GM23338 (cell line): ENCODE measurements around the gene PDIA5.

Experiments used
- CREB1 ChIP-seq: fragments of 250-450 bp; sonication (Bioruptor Pico); IDR thresholded peaks from 2 replicates; pipeline ENCODE4 v1.5.0; 2020; ENCODE audit warnings: low read depth, mild to moderate bottlenecking, moderate library complexity
- EZH2 ChIP-seq: fragments of 200-600 bp; sonication (generic); IDR thresholded peaks from one replicate; pipeline ENCODE4 v1.8.0; 2017; ENCODE audit warnings: antibody characterized with exemption, mild to moderate bottlenecking, low read depth; ENCODE audit not compliant: unreplicated experiment
- EZH2phosphoT487 ChIP-seq: fragments of 200-600 bp; sonication (generic); IDR thresholded peaks from one replicate; pipeline ENCODE4 v1.8.1; 2018; ENCODE audit warnings: antibody characterized with exemption; ENCODE audit not compliant: unreplicated experiment
- JUNB ChIP-seq: IDR thresholded peaks from one replicate; pipeline ENCODE4 v1.6.1; 2016; ENCODE audit warnings: antibody characterized with exemption; ENCODE audit not compliant: unreplicated experiment
- POLR2AphosphoS5 ChIP-seq: IDR thresholded peaks from 2 replicates; pipeline ENCODE4 v1.6.1; 2016; ENCODE audit warnings: antibody characterized with exemption, low read depth
- STAT1 ChIP-seq: IDR thresholded peaks from one replicate; pipeline ENCODE4 v1.6.1; 2016; ENCODE audit warnings: antibody characterized with exemption; ENCODE audit not compliant: unreplicated experiment
- ZNF331 ChIP-seq: fragments of 250-450 bp; sonication (Bioruptor Pico); IDR thresholded peaks from 2 replicates; pipeline ENCODE4 v1.5.0; 2020; ENCODE audit warnings: low read depth, mild to moderate bottlenecking, moderate library complexity
- TF ChIP-seq, protein P1 (sequence below), 2 experiments: fragments of 200-600 bp in 1 of 2; sonication (generic) in 1 of 2; conservative IDR thresholded peaks; 2 replicates each; pipeline versions ENCODE4 v1.5.1 to v1.6.1; 2016 to 2017; ENCODE audit warnings: antibody characterized with exemption in 2 of 2, low read depth in 2 of 2, mild to moderate bottlenecking in 2 of 2, moderate library complexity in 1 of 2
- TF ChIP-seq, protein P2 (sequence below): IDR thresholded peaks from 2 replicates; pipeline ENCODE4 v1.6.1; 2016; ENCODE audit warnings: antibody characterized with exemption
- TF ChIP-seq, protein P3 (sequence below): IDR thresholded peaks from one replicate; pipeline ENCODE4 v1.6.1; 2018; ENCODE audit warnings: antibody characterized with exemption; ENCODE audit not compliant: unreplicated experiment
- TF ChIP-seq, protein P4 (sequence below): fragments of 250-450 bp; sonication (Bioruptor Pico); IDR thresholded peaks from 2 replicates; pipeline ENCODE4 v1.5.0; 2020; ENCODE audit warnings: mild to moderate bottlenecking, moderate library complexity

DNA sequence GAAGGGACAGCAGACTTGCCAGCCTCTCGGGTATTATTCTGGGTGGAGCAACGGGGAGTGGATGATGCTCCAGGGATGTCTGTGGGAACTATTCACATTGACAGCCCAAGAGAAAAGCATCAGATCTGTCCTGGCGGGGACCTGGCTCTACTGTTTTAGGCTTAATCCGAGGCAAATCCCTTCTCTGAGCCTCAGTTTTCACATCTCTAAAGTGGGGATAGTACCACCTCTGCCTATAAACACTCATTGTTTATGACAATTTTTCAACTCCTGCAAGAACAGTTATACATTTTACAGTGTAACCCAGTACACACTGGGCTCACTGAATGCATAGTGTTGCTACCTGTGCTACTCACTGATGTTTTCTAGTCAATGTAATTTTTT lies 9.3 kb downstream of the PDIA5 start:
- TF ChIP-seq, protein P1, sequence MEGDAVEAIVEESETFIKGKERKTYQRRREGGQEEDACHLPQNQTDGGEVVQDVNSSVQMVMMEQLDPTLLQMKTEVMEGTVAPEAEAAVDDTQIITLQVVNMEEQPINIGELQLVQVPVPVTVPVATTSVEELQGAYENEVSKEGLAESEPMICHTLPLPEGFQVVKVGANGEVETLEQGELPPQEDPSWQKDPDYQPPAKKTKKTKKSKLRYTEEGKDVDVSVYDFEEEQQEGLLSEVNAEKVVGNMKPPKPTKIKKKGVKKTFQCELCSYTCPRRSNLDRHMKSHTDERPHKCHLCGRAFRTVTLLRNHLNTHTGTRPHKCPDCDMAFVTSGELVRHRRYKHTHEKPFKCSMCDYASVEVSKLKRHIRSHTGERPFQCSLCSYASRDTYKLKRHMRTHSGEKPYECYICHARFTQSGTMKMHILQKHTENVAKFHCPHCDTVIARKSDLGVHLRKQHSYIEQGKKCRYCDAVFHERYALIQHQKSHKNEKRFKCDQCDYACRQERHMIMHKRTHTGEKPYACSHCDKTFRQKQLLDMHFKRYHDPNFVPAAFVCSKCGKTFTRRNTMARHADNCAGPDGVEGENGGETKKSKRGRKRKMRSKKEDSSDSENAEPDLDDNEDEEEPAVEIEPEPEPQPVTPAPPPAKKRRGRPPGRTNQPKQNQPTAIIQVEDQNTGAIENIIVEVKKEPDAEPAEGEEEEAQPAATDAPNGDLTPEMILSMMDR (conservative IDR thresholded peaks at IDR 0.05; ENCODE audit: low read depth in 2 of 2): no peak
- TF ChIP-seq EZH2phosphoT487: no peak
- no peak for TF ChIP-seq JUNB
- TF ChIP-seq EZH2: no peak
- TF ChIP-seq POLR2AphosphoS5: no peak
- TF ChIP-seq, protein P2, sequence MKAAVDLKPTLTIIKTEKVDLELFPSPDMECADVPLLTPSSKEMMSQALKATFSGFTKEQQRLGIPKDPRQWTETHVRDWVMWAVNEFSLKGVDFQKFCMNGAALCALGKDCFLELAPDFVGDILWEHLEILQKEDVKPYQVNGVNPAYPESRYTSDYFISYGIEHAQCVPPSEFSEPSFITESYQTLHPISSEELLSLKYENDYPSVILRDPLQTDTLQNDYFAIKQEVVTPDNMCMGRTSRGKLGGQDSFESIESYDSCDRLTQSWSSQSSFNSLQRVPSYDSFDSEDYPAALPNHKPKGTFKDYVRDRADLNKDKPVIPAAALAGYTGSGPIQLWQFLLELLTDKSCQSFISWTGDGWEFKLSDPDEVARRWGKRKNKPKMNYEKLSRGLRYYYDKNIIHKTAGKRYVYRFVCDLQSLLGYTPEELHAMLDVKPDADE: no peak
- TF ChIP-seq, protein P3, sequence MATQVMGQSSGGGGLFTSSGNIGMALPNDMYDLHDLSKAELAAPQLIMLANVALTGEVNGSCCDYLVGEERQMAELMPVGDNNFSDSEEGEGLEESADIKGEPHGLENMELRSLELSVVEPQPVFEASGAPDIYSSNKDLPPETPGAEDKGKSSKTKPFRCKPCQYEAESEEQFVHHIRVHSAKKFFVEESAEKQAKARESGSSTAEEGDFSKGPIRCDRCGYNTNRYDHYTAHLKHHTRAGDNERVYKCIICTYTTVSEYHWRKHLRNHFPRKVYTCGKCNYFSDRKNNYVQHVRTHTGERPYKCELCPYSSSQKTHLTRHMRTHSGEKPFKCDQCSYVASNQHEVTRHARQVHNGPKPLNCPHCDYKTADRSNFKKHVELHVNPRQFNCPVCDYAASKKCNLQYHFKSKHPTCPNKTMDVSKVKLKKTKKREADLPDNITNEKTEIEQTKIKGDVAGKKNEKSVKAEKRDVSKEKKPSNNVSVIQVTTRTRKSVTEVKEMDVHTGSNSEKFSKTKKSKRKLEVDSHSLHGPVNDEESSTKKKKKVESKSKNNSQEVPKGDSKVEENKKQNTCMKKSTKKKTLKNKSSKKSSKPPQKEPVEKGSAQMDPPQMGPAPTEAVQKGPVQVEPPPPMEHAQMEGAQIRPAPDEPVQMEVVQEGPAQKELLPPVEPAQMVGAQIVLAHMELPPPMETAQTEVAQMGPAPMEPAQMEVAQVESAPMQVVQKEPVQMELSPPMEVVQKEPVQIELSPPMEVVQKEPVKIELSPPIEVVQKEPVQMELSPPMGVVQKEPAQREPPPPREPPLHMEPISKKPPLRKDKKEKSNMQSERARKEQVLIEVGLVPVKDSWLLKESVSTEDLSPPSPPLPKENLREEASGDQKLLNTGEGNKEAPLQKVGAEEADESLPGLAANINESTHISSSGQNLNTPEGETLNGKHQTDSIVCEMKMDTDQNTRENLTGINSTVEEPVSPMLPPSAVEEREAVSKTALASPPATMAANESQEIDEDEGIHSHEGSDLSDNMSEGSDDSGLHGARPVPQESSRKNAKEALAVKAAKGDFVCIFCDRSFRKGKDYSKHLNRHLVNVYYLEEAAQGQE: no peak
- TF ChIP-seq, protein P4, sequence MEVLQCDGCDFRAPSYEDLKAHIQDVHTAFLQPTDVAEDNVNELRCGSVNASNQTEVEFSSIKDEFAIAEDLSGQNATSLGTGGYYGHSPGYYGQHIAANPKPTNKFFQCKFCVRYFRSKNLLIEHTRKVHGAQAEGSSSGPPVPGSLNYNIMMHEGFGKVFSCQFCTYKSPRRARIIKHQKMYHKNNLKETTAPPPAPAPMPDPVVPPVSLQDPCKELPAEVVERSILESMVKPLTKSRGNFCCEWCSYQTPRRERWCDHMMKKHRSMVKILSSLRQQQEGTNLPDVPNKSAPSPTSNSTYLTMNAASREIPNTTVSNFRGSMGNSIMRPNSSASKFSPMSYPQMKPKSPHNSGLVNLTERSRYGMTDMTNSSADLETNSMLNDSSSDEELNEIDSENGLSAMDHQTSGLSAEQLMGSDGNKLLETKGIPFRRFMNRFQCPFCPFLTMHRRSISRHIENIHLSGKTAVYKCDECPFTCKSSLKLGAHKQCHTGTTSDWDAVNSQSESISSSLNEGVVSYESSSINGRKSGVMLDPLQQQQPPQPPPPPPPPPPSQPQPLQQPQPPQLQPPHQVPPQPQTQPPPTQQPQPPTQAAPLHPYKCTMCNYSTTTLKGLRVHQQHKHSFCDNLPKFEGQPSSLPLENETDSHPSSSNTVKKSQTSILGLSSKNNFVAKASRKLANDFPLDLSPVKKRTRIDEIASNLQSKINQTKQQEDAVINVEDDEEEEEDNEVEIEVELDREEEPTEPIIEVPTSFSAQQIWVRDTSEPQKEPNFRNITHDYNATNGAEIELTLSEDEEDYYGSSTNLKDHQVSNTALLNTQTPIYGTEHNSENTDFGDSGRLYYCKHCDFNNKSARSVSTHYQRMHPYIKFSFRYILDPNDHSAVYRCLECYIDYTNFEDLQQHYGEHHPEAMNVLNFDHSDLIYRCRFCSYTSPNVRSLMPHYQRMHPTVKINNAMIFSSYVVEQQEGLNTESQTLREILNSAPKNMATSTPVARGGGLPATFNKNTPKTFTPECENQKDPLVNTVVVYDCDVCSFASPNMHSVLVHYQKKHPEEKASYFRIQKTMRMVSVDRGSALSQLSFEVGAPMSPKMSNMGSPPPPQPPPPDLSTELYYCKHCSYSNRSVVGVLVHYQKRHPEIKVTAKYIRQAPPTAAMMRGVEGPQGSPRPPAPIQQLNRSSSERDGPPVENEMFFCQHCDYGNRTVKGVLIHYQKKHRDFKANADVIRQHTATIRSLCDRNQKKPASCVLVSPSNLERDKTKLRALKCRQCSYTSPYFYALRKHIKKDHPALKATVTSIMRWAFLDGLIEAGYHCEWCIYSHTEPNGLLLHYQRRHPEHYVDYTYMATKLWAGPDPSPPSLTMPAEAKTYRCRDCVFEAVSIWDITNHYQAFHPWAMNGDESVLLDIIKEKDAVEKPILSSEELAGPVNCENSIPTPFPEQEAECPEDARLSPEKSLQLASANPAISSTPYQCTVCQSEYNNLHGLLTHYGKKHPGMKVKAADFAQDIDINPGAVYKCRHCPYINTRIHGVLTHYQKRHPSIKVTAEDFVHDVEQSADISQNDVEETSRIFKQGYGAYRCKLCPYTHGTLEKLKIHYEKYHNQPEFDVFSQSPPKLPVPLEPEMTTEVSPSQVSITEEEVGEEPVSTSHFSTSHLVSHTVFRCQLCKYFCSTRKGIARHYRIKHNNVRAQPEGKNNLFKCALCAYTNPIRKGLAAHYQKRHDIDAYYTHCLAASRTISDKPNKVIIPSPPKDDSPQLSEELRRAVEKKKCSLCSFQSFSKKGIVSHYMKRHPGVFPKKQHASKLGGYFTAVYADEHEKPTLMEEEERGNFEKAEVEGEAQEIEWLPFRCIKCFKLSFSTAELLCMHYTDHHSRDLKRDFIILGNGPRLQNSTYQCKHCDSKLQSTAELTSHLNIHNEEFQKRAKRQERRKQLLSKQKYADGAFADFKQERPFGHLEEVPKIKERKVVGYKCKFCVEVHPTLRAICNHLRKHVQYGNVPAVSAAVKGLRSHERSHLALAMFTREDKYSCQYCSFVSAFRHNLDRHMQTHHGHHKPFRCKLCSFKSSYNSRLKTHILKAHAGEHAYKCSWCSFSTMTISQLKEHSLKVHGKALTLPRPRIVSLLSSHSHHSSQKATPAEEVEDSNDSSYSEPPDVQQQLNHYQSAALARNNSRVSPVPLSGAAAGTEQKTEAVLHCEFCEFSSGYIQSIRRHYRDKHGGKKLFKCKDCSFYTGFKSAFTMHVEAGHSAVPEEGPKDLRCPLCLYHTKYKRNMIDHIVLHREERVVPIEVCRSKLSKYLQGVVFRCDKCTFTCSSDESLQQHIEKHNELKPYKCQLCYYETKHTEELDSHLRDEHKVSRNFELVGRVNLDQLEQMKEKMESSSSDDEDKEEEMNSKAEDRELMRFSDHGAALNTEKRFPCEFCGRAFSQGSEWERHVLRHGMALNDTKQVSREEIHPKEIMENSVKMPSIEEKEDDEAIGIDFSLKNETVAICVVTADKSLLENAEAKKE (CRISPR knock-in tag): no peak
- TF ChIP-seq CREB1 (CRISPR knock-in tag): no peak
- TF ChIP-seq STAT1: no peak
- TF ChIP-seq ZNF331 (CRISPR knock-in tag): no peak
